PFSK-1 (cell line): ENCODE measurements around the gene FASTKD2.

ENCODE experiments used
- FOXP2 ChIP-seq: optimal IDR thresholded peaks from 2 replicates; pipeline ENCODE3; 2011; ENCODE audit warnings: borderline replicate concordance, control low read depth, inconsistent platforms; ENCODE audit not compliant: insufficient read depth; ENCODE audit errors: extremely low read length, extremely low read depth
- POLR2AphosphoS5 ChIP-seq: IDR thresholded peaks from 2 replicates; pipeline ENCODE4 v1.6.1; 2012; ENCODE audit warnings: low read depth, mild to moderate bottlenecking, control low read depth, low read length, moderate library complexity
- SIN3A ChIP-seq: IDR thresholded peaks from 2 replicates; pipeline ENCODE4 v1.6.1; 2012; ENCODE audit warnings: mild to moderate bottlenecking, low read length, moderate library complexity, borderline replicate concordance; ENCODE audit not compliant: insufficient read depth
- TAF1 ChIP-seq: IDR thresholded peaks from 2 replicates; pipeline ENCODE4 v1.6.1; 2012; ENCODE audit warnings: low read length, control low read depth, borderline replicate concordance; ENCODE audit not compliant: insufficient read depth
- TF ChIP-seq, protein P1 (sequence below), 2 experiments: IDR thresholded peaks; 2 replicates each; pipeline versions ENCODE4 v1.6.1 to v1.8.0; 2011 to 2012; ENCODE audit warnings: low read depth in 2 of 2, low read length in 2 of 2, control low read depth in 1 of 2, inconsistent platforms in 1 of 2, mild to moderate bottlenecking in 1 of 2, moderate library complexity in 1 of 2; ENCODE audit not compliant: insufficient read depth in 1 of 2

FASTKD2 gene

DNA sequence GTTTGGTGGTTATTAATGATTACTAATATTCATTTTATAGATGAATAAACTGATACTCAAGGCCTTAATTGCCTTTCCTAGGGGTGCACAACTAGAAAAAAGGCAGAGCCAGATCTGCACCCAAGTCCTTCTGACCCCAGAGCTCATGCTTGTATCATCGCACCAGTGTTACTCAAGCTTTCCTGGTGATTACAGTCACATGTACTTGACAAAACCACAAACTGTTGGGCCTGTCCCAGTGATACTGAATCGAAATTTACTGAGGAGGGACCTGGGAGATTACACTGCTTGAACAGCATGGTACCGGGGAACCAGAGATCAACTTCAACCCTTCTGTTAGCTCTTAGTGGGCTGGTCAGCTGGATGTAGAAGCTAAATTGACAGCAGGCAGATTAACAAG, 33.7 kb downstream of the FASTKD2 start:
- TF ChIP-seq FOXP2: no peak
- no peak for TF ChIP-seq TAF1
- TF ChIP-seq, protein P1, sequence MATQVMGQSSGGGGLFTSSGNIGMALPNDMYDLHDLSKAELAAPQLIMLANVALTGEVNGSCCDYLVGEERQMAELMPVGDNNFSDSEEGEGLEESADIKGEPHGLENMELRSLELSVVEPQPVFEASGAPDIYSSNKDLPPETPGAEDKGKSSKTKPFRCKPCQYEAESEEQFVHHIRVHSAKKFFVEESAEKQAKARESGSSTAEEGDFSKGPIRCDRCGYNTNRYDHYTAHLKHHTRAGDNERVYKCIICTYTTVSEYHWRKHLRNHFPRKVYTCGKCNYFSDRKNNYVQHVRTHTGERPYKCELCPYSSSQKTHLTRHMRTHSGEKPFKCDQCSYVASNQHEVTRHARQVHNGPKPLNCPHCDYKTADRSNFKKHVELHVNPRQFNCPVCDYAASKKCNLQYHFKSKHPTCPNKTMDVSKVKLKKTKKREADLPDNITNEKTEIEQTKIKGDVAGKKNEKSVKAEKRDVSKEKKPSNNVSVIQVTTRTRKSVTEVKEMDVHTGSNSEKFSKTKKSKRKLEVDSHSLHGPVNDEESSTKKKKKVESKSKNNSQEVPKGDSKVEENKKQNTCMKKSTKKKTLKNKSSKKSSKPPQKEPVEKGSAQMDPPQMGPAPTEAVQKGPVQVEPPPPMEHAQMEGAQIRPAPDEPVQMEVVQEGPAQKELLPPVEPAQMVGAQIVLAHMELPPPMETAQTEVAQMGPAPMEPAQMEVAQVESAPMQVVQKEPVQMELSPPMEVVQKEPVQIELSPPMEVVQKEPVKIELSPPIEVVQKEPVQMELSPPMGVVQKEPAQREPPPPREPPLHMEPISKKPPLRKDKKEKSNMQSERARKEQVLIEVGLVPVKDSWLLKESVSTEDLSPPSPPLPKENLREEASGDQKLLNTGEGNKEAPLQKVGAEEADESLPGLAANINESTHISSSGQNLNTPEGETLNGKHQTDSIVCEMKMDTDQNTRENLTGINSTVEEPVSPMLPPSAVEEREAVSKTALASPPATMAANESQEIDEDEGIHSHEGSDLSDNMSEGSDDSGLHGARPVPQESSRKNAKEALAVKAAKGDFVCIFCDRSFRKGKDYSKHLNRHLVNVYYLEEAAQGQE (IDR thresholded peaks at IDR 0.05; ENCODE audit: insufficient read depth in 1 of 2, low read depth in 2 of 2, low read length in 2 of 2): no peak
- no peak for TF ChIP-seq POLR2AphosphoS5
- no peak for TF ChIP-seq SIN3A

DNA sequence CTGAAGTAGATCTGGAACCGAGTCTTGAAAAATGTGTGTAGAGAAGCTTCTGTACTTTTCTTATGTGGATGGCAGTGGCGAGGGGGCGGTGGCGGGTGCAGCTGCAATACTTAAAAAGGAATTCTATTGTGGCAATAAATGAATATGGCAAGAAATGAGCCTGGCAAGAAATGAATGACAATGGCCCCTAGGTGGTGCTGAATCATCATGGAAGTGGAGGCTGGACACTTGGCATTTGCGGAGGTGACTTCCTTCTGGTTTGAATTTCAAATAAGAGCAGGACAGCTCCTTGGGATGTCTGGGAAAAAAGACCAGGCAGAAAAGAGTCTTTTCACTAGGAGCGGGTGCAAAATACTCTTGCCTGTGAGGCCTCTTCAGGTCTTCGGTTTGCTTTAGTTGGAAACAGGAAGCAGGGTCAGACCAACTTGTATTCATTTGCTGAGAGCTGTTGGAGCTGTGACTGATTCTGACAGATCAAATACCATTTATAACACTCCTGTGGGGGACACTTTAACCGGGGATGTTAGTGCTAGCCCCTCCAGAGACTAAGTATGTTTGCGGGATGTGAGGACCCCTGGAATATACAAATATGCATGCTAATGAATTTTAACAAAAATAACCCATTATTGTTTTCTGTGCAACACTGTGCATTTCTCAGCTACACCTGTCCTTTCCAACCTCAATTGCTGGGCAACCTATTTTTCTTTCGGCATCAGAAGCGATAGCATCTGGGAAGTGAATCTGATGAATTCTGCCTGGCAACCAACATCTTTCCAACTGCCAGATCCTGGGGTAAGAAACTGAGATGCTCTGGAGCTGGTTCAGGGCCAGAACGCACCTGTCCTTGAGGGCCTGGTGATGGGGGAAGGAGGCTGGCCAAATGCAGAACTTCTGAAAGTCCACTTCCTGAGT, 35.4 kb downstream of the FASTKD2 start:
- TF ChIP-seq FOXP2: no peak
- TF ChIP-seq, protein P1 (IDR thresholded peaks at IDR 0.05; ENCODE audit: insufficient read depth in 1 of 2, low read depth in 2 of 2, low read length in 2 of 2): 0 out of 4 replicates have a peak, but pooled peaks of 1 of the 2 experiments have one; percentile 56

DNA sequence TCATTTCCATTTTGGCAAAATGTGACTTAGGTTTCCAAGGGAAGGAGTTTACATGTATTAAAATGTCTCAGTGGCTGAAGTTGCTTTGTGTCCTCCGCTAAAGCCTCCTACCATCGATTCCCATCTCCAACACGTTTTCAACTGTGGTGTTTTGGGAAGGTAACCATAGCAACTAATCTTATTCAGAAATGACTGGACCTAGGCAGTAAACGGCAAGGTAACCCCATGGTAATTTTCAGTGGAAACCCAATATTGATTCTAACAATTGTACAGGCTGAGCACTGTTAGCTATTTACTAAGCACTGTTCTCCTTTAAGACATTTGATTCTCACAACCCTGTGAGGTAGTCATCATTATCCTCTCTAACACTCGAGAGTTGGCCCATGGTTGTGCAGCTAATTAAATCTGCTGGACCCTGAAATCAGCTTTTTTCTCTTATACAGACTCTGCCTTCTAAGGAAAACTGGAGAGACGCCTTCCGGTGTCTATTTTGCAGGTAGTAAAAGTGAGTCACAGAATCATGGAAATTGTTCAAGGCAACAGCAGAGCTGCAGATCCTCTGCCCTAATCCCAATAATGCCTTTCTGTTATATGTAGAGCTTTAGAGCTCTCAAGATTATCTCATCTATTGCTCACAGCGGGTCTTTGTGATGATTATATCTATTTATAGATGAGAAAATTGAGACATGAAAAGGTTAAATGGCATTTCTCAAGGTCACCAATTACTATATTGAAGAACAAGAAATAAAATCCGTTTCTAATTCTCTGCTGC, 36.2 kb downstream of the FASTKD2 start:
- no peak for TF ChIP-seq POLR2AphosphoS5
- no peak for TF ChIP-seq TAF1
- TF ChIP-seq, protein P1 (IDR thresholded peaks at IDR 0.05; ENCODE audit: insufficient read depth in 1 of 2, low read depth in 2 of 2, low read length in 2 of 2): no peak
- no peak for TF ChIP-seq SIN3A
- no peak for TF ChIP-seq FOXP2

DNA sequence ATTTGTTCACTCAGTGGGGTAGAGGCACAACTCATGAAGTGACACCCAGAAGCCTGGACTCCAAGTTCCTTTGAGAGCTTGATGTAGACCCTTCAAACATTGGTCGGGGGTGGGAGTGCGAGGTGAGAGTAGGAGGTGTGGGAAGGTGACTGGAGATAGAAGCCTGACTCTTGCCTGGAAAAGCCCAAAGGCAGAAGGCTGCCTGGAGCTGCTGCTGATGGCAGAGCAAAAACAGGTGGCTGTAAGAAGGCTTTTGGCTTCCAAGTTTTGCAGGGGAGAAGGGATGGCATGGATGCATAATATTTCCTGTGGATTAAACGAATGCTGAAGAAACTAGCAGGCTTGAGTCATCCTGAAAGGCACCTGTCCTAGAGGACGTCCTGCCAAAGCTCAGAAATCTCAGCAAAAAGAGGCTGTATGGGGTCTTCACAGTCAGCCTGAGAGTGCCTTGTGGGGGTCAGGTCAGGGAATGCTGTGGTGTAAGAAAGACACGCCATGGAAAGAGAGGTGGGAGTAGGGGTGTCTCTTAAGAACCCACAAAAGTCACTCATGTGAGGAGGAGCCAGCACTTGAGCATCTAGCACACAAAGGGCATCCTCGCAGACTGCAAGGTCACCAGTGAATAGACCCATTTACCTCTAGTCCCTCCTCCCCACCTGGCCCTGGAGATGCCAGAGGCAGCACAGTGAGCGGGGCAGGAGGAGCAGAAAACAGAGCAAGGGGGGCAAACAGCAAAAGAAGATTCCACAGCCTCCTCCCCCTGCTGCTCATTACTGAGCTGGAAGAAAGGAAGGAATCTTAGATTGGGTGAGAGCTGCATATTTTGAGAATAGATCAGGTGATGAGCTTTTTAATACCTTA, 37.5 kb downstream of the FASTKD2 start:
- TF ChIP-seq FOXP2: no peak
- no peak for TF ChIP-seq POLR2AphosphoS5
- TF ChIP-seq TAF1: no peak
- TF ChIP-seq, protein P1 (IDR thresholded peaks at IDR 0.05; ENCODE audit: insufficient read depth in 1 of 2, low read depth in 2 of 2, low read length in 2 of 2): no peak
- no peak for TF ChIP-seq SIN3A
